HG03066 (cell line): ENCODE measurements around the gene ZNF683.

Experiments used
- ATAC-seq: cut with Tn5 transposase; IDR thresholded peaks from one replicate; pipeline ENCODE4 v1.9.1; 2021; ENCODE audit warnings: low read depth; ENCODE audit not compliant: unreplicated experiment

The ZNF683 gene

DNA sequence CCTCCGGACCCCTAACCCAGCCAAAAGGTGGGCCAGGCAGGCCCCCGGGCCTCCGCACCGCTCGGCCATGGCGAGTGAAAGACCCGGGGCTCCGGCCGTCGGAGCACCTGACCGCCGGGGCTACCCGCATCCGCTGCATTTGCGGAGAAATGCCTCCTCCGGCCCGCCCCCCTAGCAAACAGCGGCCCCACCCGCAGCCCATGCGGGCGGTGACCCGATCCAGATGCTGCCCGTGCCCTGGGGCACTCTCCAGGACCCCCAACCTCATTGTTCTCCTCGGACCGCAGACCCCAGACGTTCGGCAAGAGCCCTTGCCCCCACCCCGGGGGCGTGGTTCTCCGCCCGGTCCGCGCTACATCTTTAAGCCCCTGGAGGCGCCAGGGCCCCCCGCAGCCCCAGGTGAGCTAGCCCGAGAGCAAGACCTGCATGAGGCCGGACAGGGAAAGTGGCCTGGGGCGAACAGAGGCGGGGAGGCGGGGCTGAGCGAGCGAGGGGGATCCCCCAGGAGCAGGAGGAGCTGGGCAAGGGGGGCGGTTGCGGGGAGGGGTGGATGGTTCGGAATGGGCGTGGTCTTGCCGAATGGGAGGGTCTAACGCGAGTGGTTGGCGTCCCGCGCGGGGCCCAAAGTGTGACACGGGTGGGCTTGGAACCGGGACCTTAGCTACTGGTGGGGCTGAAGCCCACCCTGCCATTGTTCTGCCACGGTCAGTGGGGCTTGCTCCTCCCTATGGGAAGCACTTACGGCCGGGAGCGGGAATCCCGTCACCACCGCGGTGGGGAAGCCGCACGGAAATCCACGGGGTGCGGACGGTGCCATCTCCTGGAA, 12.4 kb downstream of the ZNF683 start:
- ATAC-seq: no peak

DNA sequence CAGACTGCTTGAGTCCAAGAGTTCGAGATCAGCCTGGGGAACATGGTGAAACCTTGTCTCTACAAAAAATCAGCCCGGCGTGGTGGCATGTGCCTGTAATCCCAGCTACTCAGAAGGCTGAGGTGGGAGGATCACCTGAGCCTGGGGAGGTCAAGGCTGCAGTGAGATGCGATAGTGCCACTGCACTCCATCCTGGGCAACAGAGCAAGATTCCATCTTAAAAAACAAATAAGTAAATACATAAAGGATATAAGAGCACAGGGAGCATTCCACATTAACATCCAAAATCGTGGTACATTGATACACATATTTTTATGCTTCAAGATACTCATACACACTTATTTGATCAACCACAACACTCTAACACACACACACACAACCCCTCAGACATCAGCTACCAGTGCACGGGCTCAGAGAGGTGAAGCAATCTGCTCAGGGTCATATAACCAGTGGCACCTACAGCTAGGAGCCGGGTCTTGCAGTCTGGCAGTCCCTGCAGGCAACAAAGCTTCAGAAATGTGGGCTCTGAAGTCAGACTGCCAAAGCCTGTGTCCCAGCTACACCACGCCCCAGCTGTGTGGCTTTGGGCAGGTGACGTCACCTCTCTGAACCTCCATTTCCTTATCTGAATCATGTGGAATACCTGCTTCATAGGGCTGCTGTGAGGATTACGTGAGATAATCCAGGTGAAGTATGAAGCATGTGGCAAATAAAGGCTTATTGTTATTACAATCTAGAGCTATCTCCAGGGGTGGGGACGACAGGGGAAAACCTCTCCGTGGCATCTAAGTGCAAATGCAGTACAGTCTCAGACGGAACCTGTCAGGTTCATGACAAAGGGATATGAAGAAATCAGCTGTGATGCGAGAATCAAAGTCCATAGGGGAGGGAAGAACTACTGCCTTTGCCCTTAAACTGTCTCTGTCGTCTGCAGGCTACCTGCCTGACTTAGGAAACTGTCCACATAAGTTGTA, 13.9 kb downstream of the ZNF683 start:
- no peak for ATAC-seq

DNA sequence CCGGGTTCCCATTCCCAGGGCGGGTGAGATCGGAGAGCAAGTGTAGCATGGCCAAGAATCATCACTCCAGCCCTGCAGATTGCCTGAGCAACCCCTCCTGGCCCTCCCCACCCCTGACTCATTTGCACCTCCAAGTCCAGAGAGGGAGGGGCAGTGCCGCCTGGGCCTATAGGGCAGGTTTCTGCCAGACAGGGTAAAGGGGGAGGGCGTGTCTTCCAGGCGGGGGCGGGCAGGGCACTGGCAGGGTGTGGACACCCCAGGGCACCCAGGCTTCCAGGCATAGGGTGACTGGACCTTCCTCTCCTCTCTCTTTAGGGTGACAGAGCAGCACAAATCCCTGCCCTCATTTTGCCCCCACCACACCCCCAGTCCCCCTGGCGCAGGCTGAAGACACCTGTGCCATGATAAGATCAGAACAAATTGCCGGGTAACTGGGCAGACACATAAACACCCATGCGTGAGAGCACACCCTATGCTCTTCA, 15.4 kb downstream of the ZNF683 start:
- no peak for ATAC-seq

DNA sequence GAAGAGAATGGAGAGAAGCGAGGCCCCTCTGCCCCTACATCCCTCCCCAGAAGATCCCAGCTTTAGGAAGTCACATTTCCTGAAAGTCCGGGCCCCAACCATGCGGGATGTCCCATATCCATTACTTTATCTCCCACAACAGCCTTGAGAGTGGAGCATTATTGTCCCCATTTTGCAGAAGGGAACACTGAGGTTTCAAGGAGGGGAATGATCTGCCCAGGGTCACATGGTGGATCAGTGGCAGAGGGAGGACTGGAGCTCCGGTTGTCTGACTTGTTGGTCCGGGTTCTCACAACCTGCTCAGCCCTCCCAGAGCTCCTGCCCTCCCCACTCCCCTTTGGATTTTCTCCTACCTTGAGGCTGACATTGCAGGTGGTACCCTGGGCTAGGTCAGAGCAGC, 16.4 kb downstream of the ZNF683 start:
- no peak for ATAC-seq

DNA sequence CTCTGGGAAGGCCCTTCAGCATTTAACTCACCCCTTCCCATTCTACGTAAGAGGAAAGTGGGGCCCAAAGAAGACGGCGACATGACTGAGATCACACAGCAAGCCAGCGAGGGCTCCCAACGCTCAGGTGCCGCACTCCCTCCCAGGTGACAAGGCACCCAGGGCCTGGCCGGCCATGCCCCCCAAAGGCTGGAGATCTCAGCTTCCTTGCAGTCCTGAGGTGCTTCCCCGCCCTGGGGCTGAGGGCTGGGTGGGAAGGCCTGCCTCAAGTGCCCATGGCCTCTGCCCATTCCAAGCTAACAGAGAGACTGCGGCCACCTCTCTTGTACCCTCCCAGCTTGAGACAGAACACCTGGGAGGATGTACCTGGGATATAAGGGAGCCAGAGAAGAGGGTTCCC, 17.6 kb downstream of the ZNF683 start:
- no peak for ATAC-seq

DNA sequence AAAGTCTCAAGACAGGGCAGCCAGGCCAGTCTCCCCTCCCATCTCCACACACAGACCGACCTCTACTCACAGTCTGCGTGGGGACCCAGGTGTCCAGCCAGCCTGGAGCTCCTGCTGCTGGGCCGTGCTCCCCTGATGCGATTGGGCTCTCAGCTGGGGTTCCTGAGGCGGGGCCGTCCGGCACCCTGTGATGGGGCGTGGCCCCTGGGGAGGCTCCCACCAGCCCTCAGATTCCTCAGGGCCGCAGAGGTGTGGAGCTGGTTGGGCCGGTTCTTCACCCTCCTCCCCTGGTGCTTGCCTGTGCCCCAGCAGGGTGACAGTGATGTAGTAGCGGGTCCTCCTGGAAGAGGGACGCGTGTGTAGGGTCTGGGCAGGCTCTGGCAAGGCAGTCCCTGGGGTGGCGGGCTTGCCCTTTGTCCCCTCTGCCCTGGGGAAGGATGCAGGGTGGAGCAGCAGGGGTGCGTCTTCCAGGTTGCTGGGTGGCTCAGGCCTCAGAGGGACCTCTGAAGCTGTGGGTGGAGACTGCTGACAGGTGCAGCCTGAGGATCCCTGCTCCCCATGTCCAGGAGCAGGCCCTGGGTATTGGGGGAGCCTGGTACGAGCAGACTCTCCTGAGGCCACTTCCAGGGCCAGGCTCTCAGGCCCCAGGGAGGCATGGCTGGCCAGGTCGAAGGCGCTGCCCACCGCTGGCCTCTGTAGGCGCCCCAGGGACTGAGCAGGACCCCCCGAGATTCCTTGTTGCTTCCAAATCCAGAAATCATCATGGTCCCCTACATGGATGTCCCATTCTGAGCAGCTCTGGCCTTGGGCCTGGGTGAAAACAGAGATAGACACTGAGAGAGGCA, 18.4 kb downstream of the ZNF683 start, which contains the start of gene CRYBG2:
Gene CRYBG2, minus strand, starts transcription at position 155 of the 845 bp plus-strand sequence. CDS start 7,473 bp downstream, outside the sequence.
- no peak for ATAC-seq

DNA sequence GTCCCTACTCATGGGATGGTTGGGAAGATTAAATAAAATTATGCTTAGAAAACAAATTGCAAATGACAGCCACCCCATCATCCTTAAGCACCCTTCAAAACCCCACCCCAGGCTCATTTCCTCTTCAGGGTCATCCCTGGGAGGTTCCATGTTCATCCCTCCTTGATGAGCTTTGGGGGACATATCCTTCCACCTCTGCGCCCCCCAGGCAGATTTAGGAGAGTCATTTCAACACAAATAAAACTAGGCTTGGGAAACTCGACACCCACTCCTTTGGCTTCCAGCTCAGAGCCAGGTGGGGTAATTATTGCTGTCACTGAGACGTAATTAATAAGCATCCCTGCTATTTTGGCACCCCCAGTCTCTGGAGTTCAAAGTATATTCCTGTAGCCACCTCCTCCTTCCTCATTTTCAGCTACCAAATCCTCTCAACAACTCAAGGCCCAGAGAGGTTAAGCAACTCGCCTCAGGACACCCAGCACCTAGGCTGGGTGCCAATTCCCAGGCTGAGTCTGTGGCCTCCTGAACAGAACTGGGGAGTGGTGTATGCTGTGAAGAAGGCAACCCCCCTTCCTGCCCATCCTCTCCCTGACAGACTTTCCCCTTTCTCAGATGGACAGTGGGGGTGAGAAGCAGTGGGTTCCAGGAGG, 19.2 kb downstream of the ZNF683 start:
- ATAC-seq: no peak

DNA sequence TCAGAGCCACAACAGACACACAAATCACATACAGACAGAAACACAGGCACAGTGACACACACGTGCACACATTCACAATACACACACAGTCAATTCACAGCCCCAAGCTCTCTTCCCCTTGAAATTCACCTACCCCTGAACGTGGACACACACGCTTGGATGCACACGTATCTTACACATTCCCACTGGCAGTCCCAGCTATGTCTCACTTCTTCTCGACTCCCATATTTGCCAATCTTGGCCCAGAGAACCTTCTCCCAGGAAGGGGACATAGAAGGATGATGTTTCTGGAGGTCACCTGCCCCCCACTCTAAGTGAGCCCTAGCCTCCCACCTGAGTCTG, 20.2 kb downstream of the ZNF683 start:
- no peak for ATAC-seq

DNA sequence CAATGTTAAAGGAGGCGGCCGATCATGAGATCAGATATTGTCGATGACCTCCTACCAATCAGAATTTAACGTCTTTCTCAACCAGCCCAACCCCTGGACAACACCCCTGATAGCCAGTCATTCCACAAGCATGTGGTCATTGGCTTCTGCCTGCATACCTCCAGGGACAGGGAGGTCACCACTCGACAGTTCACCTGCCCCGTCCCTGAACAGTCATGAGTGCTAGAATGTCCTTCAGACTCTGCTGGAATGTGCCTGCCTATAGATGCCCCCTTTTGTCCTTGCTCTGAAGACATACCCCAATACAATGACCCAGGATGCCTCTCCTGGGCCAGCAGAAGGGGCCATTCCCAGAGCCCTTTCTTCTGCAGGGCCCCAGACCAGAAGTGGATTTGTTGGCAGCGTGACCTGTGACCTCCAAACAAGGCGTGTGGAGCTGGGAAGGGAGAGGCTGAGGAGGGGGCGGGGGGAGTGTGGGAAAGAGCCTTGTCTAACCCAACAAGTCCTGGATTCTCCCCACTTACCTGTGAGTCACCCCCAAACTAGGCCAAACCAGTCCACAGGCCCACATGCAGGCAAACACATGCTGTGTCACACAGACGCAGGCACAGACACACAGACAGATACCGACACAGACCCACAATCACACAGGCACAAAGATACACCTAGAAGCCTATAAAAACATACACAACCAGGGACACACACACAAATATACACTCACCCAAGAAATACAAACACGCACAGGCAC, 20.8 kb downstream of the ZNF683 start:
- ATAC-seq: no peak

DNA sequence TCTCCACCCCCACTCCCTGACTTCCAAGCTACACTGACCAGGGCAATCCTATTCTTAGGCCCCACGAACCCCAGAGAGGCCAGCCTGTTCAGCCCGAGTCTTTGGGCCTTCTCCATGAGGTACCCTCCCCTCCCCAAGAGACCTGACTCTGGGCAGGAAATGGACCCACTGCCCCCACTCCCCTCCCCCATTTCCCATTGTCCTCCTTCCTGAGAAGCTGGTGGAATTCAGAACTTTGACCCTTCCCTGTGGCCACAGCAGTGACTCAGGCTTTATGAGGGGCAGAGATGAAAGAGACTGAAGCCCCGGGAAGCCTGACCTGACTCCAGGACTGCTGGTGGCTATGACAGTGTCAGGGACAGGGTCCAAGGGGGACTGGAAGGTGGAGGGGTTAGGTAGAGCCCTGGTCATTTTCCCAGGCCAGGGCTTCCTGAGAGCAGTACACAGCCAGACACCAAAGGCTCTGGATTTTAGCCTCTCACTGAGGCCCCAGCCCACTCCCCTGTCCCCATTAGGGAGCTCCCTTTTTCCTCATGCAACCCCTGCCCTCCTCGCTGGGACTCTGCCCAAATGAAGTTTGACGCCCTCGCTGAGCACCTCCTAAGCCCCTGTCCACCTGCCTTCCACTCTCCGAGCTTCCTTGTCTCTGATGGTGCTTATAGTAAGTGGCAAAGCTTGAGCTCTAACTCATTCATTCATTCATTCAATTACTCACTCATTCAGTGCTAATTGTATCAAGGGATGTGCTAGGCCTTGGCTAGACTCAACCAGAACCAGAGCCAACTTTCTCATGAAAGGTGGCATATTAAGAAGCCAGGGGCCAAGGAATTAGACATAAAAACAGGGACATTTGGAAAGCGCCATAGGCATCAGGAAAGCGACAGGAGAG, 21.6 kb downstream of the ZNF683 start:
- ATAC-seq: no peak

DNA sequence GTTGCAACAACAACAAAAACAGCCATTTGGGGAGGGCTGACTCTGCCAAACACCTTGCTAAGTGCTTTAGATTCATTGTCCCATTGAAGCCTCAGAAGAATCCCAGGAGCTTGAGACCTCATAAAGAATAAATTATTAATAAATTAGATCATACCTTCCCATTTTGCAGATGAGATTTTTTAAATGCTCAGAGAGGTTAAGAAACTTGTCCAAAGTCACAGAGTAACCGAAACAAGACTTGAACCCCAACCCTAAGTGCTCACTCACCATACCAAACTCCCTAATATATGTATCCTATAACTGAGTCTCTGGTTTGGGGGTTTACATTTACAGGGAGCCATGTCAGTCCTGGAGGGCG, 22.2 kb downstream of the ZNF683 start:
- ATAC-seq: no peak

DNA sequence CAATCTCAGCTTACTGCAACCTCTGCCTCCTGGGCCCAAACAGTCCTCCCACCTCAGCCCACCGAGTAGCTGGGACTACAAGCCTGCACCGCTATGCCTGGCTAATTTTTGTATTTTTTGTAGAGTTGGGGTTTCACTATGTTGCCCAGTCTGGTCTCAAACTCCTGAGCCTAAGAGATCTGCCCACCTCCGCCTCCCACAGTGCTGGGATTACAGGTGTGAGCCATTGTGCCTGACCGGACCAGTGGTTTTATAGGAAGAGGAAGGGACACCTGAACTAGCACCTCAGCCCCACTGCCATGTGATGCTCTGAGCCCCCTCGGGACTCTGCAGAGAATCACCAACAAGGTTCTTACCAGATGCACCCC, 22.7 kb downstream of the ZNF683 start:
- no peak for ATAC-seq

DNA sequence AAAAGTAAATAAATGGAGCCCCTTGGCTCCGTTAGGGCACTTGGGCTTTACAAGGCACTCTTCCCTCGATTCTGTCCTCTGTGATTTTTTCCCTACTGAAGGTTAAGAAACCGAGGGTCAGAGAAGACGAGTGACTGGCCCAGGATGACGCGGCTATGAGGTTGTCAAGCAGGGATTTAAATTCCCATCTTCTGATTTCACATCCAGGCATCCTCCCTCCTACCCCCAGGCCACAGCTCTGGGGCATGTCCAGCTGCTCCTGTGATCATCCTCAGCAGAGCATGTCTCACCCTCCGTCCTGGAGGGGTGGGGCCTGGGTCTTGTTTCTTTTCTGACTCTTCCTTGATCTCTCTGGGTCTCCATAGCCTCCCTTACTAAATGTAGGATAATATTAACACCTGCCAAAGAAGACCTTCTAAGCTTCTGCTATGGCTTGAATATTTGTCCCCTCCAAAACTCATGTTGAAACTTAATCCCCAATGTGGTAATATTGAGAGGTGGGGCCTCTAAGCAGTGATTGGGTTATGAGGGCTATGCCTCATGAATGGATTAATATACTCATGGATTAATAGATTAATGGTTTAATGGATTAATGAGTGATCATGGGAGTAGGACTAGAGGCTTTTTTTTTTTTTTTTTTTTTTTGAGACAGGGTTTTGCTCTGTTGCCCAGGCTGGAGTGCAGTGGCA, 23.2 kb downstream of the ZNF683 start:
- no peak for ATAC-seq

DNA sequence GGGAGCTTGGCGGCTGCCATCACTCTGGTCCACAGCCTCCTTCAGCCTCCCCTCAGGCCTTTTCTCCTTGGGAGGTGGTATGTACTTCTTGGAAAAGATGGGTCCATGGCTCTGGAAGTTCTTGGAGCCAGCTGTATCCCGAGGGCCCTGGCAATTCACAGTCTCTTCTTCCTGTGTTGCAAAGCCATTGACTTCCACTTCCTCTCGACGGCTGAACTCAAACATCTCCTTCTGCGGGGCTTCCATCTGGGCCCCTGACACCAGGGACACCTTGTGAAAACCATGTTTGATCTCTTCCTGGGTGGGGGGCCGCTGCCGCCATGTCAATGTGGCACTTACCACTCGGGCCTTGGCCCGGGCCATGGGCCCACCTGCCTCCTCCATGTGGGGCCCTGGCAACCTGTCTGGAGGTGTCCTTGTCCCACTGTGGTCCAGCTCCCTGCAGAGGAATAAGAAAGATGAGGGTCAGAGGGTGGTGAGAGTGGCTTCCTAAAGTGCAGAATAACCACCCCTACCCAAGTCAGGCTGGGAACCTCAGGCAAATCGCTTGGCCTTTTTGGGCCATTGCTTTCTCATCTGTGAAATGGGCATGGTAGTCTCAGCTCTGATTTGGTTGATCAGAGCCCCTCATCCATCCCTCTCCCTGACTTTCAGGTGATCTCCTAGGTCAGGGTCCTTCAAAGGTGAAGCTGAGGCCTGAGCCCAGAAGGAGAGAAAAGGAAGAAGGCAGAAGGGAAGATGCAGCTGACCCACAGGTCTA, 26.1 kb downstream of the ZNF683 start:
- no peak for ATAC-seq

DNA sequence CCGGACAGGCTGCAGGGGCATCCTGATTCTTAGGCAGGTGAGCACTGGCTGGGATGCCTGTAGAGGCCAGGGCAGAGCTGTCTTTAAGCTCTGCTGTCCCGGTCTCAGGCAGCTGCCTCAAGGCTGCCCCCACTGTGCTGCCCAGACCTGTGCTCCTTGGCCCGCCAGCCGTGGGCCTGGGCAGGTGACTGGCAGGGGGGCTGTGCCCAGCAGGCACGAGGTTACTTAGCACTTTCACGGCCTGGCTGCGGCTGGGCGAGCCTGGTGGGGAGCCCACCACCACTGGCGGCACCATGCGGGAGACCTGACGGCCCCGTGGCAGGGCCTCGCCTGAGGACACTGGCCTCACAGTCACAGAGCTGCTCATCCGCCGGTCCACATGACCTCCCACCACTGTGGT, 26.8 kb downstream of the ZNF683 start:
- no peak for ATAC-seq

DNA sequence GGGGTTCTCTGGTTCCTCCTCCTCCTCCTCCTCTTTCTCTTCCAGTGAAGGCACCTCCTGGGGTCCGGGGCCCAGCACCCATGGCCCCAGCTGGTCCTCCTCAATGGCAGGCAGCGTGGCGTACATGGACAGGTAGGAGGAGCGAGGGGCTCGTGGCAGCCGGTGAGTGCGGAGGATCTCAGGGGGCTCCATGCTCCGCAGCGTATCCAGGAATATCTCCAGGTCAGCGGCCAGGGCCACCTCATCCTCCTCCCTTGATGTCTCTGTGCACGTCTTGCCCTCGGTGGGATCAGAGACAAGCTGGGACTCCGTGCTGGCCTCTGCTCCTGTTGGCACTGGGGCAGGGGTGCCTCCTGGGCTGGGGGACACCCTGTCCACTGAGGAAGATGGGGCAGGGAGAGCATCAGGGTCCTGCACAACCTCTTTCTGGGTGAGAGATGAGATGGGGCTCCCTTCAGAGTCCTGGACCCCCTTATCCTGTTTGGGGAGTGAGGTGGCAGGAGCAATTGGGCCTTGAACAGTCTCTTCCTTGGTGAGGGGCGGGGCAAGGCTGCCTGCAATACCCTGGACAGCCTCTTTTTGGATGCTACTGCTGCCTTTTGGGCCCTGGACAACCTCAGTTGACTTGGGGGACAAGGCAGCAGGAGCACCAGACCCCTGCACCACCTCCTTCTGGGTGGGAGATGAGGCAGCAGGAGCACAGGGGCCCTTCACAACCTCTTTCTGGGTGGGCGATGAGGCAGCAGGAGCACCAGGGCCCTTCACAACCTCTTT, 28.2 kb downstream of the ZNF683 start:
- ATAC-seq: no peak
